Measurements from ENCODE around the gene LPXN.

LPXN gene

DNA sequence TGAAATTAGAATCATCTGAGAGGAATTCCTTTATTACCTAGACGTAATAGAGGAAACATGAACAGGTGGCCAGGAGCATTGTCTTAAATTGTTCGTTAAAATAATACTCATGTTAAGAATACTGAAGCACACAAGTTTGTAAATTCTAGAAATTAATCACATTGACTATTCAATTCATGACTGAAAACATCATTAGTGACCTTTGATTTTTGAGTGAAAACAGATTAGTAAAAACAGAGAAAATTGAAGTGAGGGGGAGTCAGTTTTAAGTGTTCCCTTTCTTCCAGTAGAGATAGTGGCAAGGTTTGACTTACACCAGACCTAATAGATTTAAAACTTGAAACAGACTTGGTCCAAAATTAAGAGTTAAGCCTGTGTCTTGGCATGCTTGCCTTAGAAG is 4.7 kb upstream of the LPXN start:
- Histone ChIP-seq H3K4me2 (ENCODE audit: insufficient read depth, low read length) (peak overlapping the region; percentile 75), H3K27me3 (ENCODE audit: insufficient read depth, low read length, poor library complexity) (no peaks in the 10 kb centered on the region), H3K4me3 (ENCODE audit: low read depth in 1 of 2, low read length in 2 of 2) (peak overlapping the region; percentile 52 to 89), H3K9me3 (ENCODE audit: insufficient read depth, low read length, severe bottlenecking) (no peaks in the 10 kb centered on the region), H3K9ac (ENCODE audit: low read depth, low read length) (peak overlapping the region; percentile 100), H3K27ac (ENCODE audit: low read length) (peak overlapping the region; percentile 95), H4K20me1 (ENCODE audit: insufficient read depth, low read length) (peaks cover 45% of the 10 kb centered on the region; the same call in 1 of the 2 replicates), H3K4me1 (ENCODE audit: insufficient read depth, low read length) (peaks cover 56% of the 10 kb centered on the region), H2AFZ (ENCODE audit: low read depth, low read length) (no peak overlapping the region), H3K79me2 (ENCODE audit: insufficient read depth, low read length) (peaks cover 81% of the 10 kb centered on the region), H3K36me3 (ENCODE audit: insufficient read depth, low read length) (peaks cover 18% of the 10 kb centered on the region)
- TF ChIP-seq EZH2 (IDR thresholded peaks at IDR 0.05; ENCODE audit: borderline replicate concordance, low read depth, low read length, severe bottlenecking): no peak
- TF ChIP-seq, protein P1, sequence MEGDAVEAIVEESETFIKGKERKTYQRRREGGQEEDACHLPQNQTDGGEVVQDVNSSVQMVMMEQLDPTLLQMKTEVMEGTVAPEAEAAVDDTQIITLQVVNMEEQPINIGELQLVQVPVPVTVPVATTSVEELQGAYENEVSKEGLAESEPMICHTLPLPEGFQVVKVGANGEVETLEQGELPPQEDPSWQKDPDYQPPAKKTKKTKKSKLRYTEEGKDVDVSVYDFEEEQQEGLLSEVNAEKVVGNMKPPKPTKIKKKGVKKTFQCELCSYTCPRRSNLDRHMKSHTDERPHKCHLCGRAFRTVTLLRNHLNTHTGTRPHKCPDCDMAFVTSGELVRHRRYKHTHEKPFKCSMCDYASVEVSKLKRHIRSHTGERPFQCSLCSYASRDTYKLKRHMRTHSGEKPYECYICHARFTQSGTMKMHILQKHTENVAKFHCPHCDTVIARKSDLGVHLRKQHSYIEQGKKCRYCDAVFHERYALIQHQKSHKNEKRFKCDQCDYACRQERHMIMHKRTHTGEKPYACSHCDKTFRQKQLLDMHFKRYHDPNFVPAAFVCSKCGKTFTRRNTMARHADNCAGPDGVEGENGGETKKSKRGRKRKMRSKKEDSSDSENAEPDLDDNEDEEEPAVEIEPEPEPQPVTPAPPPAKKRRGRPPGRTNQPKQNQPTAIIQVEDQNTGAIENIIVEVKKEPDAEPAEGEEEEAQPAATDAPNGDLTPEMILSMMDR (IDR thresholded peaks at IDR 0.05; ENCODE audit: borderline replicate concordance, extremely low read depth, low read length, poor library complexity, severe bottlenecking): no peak
- no peak for DNase-seq
- ATAC-seq (ENCODE audit: insufficient read depth, low read depth): no peak

DNA sequence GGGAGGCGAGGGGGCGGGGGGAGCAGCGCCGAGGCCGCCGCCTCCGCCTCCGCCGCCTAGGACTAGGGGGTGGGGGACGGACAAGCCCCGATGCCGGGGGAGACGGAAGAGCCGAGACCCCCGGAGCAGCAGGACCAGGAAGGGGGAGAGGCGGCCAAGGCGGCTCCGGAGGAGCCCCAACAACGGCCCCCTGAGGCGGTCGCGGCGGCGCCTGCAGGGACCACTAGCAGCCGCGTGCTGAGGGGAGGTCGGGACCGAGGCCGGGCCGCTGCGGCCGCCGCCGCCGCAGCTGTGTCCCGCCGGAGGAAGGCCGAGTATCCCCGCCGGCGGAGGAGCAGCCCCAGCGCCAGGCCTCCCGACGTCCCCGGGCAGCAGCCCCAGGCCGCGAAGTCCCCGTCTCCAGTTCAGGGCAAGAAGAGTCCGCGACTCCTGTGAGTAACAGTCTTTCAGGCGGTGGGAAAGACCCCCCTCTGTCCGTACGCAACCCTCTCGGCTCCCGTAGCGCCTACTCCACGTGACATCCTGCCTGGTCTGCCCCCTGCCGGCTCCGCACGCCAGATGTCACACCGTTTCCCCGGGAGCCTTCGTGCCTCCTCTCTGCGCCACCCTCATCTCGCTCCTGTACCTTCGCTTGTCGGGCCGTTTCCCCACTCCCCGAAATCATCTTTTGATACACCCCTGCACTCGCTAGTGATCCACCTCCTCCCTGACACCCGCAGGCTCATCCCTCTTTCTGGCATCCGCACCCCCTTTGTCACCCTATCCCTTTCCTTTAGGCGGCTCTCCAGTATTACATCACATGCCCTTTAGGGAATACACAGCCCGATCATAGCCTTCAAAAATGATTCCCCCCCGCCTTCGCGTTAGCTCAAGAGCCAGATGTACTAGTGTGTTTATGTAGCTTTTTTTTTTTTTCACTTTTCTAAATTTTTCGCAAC is 3.8 kb upstream of the LPXN start:
- ATAC-seq (ENCODE audit: insufficient read depth, low read depth): peak; percentile 59
- H3K9me3 ChIP-seq (ENCODE audit: insufficient read depth, low read length, severe bottlenecking): no peaks in the 10 kb centered on the region
- H2AFZ ChIP-seq (ENCODE audit: low read depth, low read length): peak overlapping the region; percentile 72
- H3K36me3 ChIP-seq (ENCODE audit: insufficient read depth, low read length): peaks cover 10% of the 10 kb centered on the region
- peaks cover 61% of the 10 kb centered on the region for H3K4me1 ChIP-seq (ENCODE audit: insufficient read depth, low read length)
- peak; percentile 93 for DNase-seq
- H4K20me1 ChIP-seq (ENCODE audit: insufficient read depth, low read length): peaks cover 38% of the 10 kb centered on the region; the same call in 1 of the 2 replicates
- peak overlapping the region; percentile 100 for H3K9ac ChIP-seq (ENCODE audit: low read depth, low read length)
- H3K79me2 ChIP-seq (ENCODE audit: insufficient read depth, low read length): peaks cover 81% of the 10 kb centered on the region
- H3K27me3 ChIP-seq (ENCODE audit: insufficient read depth, low read length, poor library complexity): no peaks in the 10 kb centered on the region
- peak overlapping the region; percentile 52 to 89 for H3K4me3 ChIP-seq (ENCODE audit: low read depth in 1 of 2, low read length in 2 of 2)
- TF ChIP-seq, protein P1 (IDR thresholded peaks at IDR 0.05; ENCODE audit: borderline replicate concordance, extremely low read depth, low read length, poor library complexity, severe bottlenecking): peak; percentile 93
- no peak for TF ChIP-seq EZH2 (IDR thresholded peaks at IDR 0.05; ENCODE audit: borderline replicate concordance, low read depth, low read length, severe bottlenecking)
- H3K4me2 ChIP-seq (ENCODE audit: insufficient read depth, low read length): peak overlapping the region; percentile 75
- H3K27ac ChIP-seq (ENCODE audit: low read length): peak overlapping the region; percentile 95

DNA sequence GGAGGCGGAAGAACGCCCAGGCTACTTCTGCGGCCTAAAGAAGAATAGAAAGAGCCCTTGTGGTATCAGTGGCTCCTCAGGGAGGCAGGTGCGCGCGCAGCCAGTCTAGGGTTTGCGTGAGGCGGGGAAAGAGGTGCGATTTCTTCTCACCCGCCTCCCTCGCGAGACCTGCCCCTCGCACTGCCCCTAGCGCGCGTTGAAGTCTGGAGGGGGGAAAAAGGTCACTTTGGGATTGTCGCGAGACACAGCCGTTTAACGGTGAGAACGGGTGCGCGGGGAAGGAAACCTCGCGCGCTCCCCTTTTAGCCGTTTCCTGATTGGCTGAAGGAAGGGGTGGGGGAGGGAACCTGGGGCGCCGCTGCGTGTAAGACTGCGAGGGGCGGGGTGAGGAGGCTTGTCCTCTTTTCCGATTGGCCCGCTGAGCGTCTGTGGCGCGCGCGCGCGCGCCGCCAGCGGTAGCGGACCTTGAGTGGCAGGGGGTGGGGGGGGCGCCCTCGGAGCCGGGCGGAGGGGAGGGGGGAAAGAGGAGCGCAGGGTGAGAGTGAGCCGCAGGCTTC is 3.1 kb upstream of the LPXN start, which contains the start of gene ZFP91:
Gene ZFP91 (plus strand): TSS at position 429 of the 557 bp plus-strand sequence. CDS start 219 bp downstream, outside the sequence.
- peaks cover 68% of the 10 kb centered on the region for H3K4me1 ChIP-seq (ENCODE audit: insufficient read depth, low read length)

More for the DNA sequence above, 3.1 kb upstream of the LPXN start, which contains the start of gene ZFP91:
- peak within 1 kb of the TSS; percentile 100 for H3K27ac ChIP-seq (ENCODE audit: low read length)
- H3K4me2 ChIP-seq (ENCODE audit: insufficient read depth, low read length): peak within 1 kb of the TSS; percentile 79
- ATAC-seq (ENCODE audit: insufficient read depth, low read depth): peak; percentile 70
- H4K20me1 ChIP-seq (ENCODE audit: insufficient read depth, low read length): peaks cover 31% of the 10 kb centered on the region; the same call in 1 of the 2 replicates
- no peaks in the 10 kb centered on the region for H3K27me3 ChIP-seq (ENCODE audit: insufficient read depth, low read length, poor library complexity)
- peaks cover 5% of the 10 kb centered on the region for H3K36me3 ChIP-seq (ENCODE audit: insufficient read depth, low read length)
- peak; percentile 98 for DNase-seq
- H3K79me2 ChIP-seq (ENCODE audit: insufficient read depth, low read length): peaks cover 80% of the 10 kb centered on the region
- H3K4me3 ChIP-seq (ENCODE audit: low read depth in 1 of 2, low read length in 2 of 2): peak within 1 kb of the TSS; percentile 73 to 89
- H3K9me3 ChIP-seq (ENCODE audit: insufficient read depth, low read length, severe bottlenecking): no peaks in the 10 kb centered on the region
- no peak for TF ChIP-seq EZH2 (IDR thresholded peaks at IDR 0.05; ENCODE audit: borderline replicate concordance, low read depth, low read length, severe bottlenecking)
- TF ChIP-seq, protein P1 (IDR thresholded peaks at IDR 0.05; ENCODE audit: borderline replicate concordance, extremely low read depth, low read length, poor library complexity, severe bottlenecking): peak; percentile 10
- H3K9ac ChIP-seq (ENCODE audit: low read depth, low read length): peak within 1 kb of the TSS; percentile 100
- peak within 1 kb of the TSS; percentile 81 for H2AFZ ChIP-seq (ENCODE audit: low read depth, low read length)
